Tibial artery (tissue), 4 donors: ENCODE measurements around the gene BCAS1.
"Not testable (repeated sequence)": the region's sequence is repeated elsewhere in the genome, so short reads cannot be mapped to it uniquely, and the experiment has no call there.

Experiments
- DNase-seq, 2 donors: peaks; one replicate each; pipeline ENCODE4 v3.0.0-alpha.2; 2019
- H3K27ac ChIP-seq, 2 donors: fragments of 200-600 bp; sonication (generic) in 1 of 2; 1 replicate in 1 of 2; 2 replicates in 1 of 2; pipeline ENCODE4 v1.5.1; 2018 to 2019; ENCODE audit warnings: mild to moderate bottlenecking in 1 of 2
- H3K27me3 ChIP-seq, 2 donors: fragments of 200-600 bp; sonication (generic) in 1 of 2; one replicate each; pipeline versions ENCODE4 v1.5.1 to v1.6.0; 2016 to 2019
- H3K36me3 ChIP-seq, 3 donors: fragments of 200-600 bp; sonication (generic) in 2 of 3; one replicate each; pipeline ENCODE4 v1.5.1; 2016 to 2019; ENCODE audit warnings: mild to moderate bottlenecking in 2 of 3
- H3K4me1 ChIP-seq, 4 donors: fragments of 200-600 bp; sonication (generic) in 2 of 4; 1 replicate in 3 of 4; 2 replicates in 1 of 4; pipeline ENCODE4 v1.5.1; 2016 to 2019
- H3K4me3 ChIP-seq, 2 donors: fragments of 200-600 bp; sonication (generic) in 1 of 2; 1 replicate in 1 of 2; 2 replicates in 1 of 2; pipeline ENCODE4 v1.5.1; 2018 to 2019; ENCODE audit warnings: mild to moderate bottlenecking in 2 of 2
- H3K9me3 ChIP-seq, 3 donors: fragments of 200-600 bp; sonication (generic) in 1 of 3; one replicate each; pipeline ENCODE4 v1.5.1; 2016 to 2019
- intact Hi-C: fragments of 100-400 bp; cut with DNase I; formaldehyde crosslinking; loops from one replicate; pipeline ENCODE4 v1.15.0; 2023; ENCODE audit warnings: low total_unique reads
- TF ChIP-seq, protein P1 (sequence below), 2 experiments: fragments of 200-600 bp in 1 of 2; fragments of 450-650 bp in 1 of 2; IDR thresholded peaks; one replicate each; pipeline ENCODE4 v1.5.1; 2017 to 2019; ENCODE audit warnings: antibody characterized with exemption in 2 of 2, mild to moderate bottlenecking in 1 of 2, moderate library complexity in 1 of 2

Gene BCAS1

DNA sequence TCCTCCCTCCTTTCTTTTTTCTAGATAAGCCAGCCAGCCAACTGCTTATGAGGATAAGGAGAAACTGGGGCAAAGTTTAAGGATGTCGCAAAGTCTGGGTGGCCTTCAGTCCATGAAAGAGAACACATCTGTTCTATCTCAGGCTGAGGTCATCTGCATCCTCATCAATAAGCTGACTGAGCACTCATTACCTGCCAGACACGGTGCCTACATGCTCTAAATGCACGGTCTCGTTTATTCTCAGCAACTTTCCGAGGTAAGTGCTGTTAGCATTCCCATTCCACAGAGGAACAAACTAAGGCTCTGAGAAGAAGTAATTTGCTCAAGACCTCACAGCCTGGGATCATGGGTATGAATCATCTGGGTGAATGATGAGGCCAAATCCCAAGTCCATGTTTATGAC lies 133.1 kb downstream of the BCAS1 start:
- intact Hi-C loops, result no loop called here
- Histone ChIP-seq H3K27me3 (no peaks in the 10 kb centered on the region), H3K27ac (no peak overlapping the region), H3K4me1 (peaks cover 0 to 31% (median 16%) of the 10 kb centered on the region in 4 donors), H3K9me3 (no peaks in the 10 kb centered on the region), H3K36me3 (no peaks in the 10 kb centered on the region), H3K4me3 (no peak overlapping the region)
- TF ChIP-seq, protein P1, sequence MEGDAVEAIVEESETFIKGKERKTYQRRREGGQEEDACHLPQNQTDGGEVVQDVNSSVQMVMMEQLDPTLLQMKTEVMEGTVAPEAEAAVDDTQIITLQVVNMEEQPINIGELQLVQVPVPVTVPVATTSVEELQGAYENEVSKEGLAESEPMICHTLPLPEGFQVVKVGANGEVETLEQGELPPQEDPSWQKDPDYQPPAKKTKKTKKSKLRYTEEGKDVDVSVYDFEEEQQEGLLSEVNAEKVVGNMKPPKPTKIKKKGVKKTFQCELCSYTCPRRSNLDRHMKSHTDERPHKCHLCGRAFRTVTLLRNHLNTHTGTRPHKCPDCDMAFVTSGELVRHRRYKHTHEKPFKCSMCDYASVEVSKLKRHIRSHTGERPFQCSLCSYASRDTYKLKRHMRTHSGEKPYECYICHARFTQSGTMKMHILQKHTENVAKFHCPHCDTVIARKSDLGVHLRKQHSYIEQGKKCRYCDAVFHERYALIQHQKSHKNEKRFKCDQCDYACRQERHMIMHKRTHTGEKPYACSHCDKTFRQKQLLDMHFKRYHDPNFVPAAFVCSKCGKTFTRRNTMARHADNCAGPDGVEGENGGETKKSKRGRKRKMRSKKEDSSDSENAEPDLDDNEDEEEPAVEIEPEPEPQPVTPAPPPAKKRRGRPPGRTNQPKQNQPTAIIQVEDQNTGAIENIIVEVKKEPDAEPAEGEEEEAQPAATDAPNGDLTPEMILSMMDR (IDR thresholded peaks at IDR 0.05), result no peak
- no peak for DNase-seq

DNA sequence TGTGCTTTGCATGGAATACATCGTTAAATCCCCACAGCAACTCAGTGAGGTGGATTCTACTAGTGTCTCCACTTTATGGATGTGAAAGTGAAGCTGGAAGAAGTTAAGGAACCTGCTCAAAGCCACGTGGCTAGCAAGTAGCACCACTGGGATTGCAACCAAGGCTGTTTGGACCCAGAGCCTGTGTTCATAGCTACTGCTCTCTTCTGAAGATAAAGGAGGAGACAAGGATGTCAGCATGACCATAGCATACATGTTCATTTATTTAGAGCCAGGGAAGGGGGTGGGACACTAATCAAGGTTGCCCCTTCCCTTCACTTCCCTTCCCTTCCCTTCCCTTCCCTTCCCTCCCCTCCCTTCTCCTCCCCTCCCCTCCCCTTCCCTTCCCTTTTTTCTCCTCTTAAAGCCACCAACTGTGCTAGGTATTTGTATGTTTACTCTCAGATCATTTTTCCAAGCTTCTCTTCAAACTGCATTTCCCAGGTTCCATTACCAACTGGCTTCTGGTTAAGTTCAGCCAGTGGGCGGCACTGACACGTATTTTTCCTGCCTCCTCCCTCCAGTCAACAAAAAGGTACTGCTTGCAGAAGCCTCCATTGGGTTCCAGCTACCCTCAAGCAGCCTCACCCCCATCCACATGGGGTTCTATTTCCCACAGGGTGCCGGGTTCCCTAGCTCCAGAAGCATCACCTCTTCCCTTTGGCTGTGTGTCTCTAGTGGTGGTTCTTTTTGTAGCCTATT lies 134.9 kb downstream of the BCAS1 start:
- TF ChIP-seq, protein P1 (IDR thresholded peaks at IDR 0.05), result no peak
- no peak for DNase-seq
- H3K27ac ChIP-seq, result peak overlapping the region; percentile 44 to 51
- H3K4me3 ChIP-seq, result no peak overlapping the region
- peaks cover 0 to 27% (median 15%) of the 10 kb centered on the region in 4 donors for H3K4me1 ChIP-seq
- H3K9me3 ChIP-seq, result no peaks in the 10 kb centered on the region
- intact Hi-C loops, result no loop called here
- no peaks in the 10 kb centered on the region for H3K27me3 ChIP-seq
- no peaks in the 10 kb centered on the region for H3K36me3 ChIP-seq

DNA sequence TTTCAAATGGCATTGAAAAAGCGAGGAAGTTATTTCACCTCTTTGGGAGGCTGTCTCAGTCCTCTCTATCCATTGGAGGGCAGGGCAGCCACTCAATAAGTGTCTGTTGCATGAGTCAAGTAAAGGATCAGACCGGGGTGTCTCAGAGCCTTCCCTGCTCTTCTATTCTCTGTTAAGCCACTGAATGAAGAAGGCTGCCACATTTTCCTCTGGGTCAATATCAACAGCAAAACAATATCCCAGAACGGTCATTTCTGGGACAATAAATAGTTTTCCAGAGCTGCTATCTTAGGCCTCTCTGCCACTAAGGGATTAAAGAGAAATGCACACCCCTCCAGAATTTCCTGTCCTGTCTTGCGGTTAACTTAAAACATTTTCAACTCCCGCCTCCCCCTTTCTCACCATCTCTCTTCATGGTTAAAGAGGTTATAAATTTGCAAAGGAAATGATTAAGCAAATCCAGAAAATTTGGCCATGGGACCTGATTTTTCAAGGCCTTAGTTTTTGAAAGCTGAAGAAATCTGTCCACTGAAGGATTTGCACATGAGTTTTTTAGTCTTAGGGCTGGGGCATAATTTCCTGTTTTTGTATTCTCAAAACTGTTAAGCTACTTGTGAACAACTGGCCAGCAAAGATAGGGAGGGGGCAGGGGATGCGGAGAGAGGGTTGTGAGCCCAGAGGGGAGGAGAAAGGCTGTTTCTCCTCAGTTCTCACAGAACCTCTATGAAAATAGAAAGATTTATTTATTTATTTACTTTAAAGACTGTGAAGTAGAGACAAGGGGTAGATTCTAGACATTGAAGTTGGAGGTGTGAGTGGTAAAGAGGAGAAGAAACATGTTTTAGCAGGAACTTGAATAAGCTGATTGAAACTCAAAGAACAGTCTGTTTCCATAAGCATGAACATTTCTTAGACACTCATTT lies 135.7 kb downstream of the BCAS1 start:
- H3K9me3 ChIP-seq, result no peaks in the 10 kb centered on the region
- intact Hi-C loops, result no loop called here
- H3K27ac ChIP-seq, result peak overlapping the region; percentile 44 to 51
- H3K36me3 ChIP-seq, result no peaks in the 10 kb centered on the region
- DNase-seq, result peak in 1 of 2 donors; percentile 50
- peaks cover 0 to 18% (median 9%) of the 10 kb centered on the region in 4 donors for H3K4me1 ChIP-seq
- H3K4me3 ChIP-seq, result no peak overlapping the region
- TF ChIP-seq, protein P1 (IDR thresholded peaks at IDR 0.05), result no peak
- no peaks in the 10 kb centered on the region for H3K27me3 ChIP-seq

DNA sequence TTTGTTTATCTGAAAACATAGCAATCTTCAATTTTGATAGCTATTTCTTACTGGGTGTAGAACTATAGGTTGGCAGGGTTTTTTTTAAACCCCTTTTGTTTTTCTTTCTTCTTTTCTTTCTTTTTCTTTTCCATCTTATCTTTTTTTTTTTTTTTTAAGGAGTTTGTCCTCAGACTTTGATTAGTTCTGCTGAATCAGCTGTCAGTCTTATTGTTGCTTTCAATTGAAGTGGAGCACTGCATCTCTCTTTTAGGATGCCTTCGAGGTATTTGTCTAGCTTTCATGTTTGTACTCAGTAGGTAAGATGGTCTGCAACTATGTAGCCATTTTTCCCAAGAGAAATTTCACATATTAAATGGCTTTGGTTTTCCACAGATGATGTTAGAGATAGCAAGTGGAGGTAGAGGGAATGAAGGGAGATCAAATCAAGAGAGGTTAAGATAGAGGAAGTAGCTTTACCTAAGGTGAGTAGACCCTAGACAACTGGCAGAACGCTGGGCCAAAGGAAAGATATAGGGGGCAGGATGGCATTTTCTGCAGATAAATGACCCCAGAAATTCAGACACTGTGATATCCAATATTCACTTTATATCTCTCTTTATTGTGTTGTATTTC lies 137.1 kb downstream of the BCAS1 start:
- Histone ChIP-seq H3K27me3 (no peaks in the 10 kb centered on the region), H3K36me3 (no peaks in the 10 kb centered on the region), H3K4me1 (peaks cover 0 to 12% (median 3%) of the 10 kb centered on the region in 4 donors), H3K9me3 (no peaks in the 10 kb centered on the region), H3K27ac (no peak overlapping the region), H3K4me3 (no peak overlapping the region)
- no peak for DNase-seq
- TF ChIP-seq, protein P1 (IDR thresholded peaks at IDR 0.05), result no peak
- intact Hi-C loops, result no loop called here

DNA sequence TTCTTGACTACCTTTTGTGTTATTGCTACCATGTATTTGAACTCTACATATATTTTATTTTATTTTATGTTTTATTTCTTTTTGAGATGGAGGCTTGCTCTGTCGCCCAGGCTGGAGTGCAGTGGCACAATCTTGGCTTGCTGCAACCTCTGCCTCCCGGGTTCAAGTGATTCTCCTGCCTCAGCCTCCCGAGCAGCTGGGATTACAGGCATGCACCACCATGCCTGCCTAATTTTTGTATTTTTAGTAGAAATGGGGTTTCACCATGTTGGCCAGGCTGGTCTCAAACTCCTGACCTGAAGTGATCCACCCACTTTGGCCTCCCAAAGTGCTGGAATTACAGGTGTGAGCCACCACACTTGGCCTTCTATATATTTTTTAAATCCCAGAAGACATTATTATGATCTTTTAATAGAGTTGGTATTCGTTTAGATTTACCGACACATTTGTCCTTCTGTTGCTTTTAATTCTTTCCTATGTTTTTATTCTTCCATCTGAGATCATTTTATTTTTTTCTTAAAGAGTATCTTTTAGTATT lies 137.7 kb downstream of the BCAS1 start:
- H3K36me3 ChIP-seq, H3K4me3 ChIP-seq, DNase-seq, H3K9me3 ChIP-seq, H3K27me3 ChIP-seq, intact Hi-C loops, H3K27ac ChIP-seq: not testable (repeated sequence)
- H3K4me1 ChIP-seq, result peaks cover 0 to 12% (median 3%) of the 10 kb centered on the region in 4 donors
